SK-N-SH (cell line): ENCODE results near the gene OTOA. TPM values are rescaled to one million over a fixed set of nuclear protein-coding genes. Genes with fewer than 3 reads are reported as not detected.

ENCODE experiments used
- CTCF ChIA-PET: fragments of 300-600, 350-600 bp; formaldehyde crosslinking; extraction: SDS; loops from one replicate; lab custom pipeline; 2021; lab: Yijun Ruan, JAX
- POLR2A ChIA-PET: fragments of 350-600 bp; sonication (Branson Sonifier 250); formaldehyde crosslinking; extraction: SDS; loops from one replicate; lab custom pipeline; 2020; ENCODE audit warnings: antibody characterized with exemption, inconsistent platforms; lab: Yijun Ruan, JAX
- DNase-seq: peaks from one replicate; pipeline ENCODE4 v3.0.0; 2012
- H2AFZ ChIP-seq: fragments of 200-600 bp; sonication (generic); 2 replicates; pipeline ENCODE4 v1.8.1; 2016; ENCODE audit warnings: antibody characterized with exemption, mild to moderate bottlenecking, low read depth
- H3F3A ChIP-seq: fragments of 200-600 bp; sonication (generic); replicated peaks from 2 replicates; pipeline ENCODE3; 2016; ENCODE audit warnings: antibody characterized with exemption, mild to moderate bottlenecking; ENCODE audit not compliant: insufficient read depth
- H3K27ac ChIP-seq, 2 experiments: fragments of 200-500 bp in 1 of 2; fragments of 200-600 bp in 1 of 2; sonication (Bioruptor generic) in 1 of 2; sonication (generic), shearing (Covaris generic) in 1 of 2; 2 replicates each; pipeline versions ENCODE4 v1.5.1 to v1.6.1; 2014 to 2016; ENCODE audit warnings: low read depth in 2 of 2, inconsistent platforms in 1 of 2, low read length in 1 of 2, mild to moderate bottlenecking in 1 of 2, mixed read lengths in 1 of 2
- H3K27me3 ChIP-seq: fragments of 200-600 bp; sonication (generic), shearing (Covaris generic); 2 replicates; pipeline ENCODE4 v1.6.1; 2016; ENCODE audit warnings: mixed run types; ENCODE audit not compliant: insufficient read depth
- H3K36me3 ChIP-seq, 2 experiments: fragments of 200-500 bp in 1 of 2; fragments of 200-600 bp in 1 of 2; sonication (Bioruptor generic) in 1 of 2; sonication (generic) in 1 of 2; replicated peaks in 1 of 2; 2 replicates each; pipeline versions ENCODE3 to v1.5.1; 2014 to 2016; ENCODE audit warnings: low read length in 1 of 2, mild to moderate bottlenecking in 1 of 2; ENCODE audit not compliant: insufficient read depth in 2 of 2, control insufficient read depth in 1 of 2
- H3K4me1 ChIP-seq, 2 experiments: fragments of 200-500 bp in 1 of 2; fragments of 200-600 bp in 1 of 2; sonication (Bioruptor generic) in 1 of 2; sonication (generic), shearing (Covaris generic) in 1 of 2; 2 replicates each; pipeline versions ENCODE4 v1.5.1 to v1.6.1; 2014 to 2016; ENCODE audit warnings: low read depth in 1 of 2, low read length in 1 of 2, mixed run types in 1 of 2; ENCODE audit not compliant: insufficient read depth in 2 of 2, control insufficient read depth in 1 of 2
- H3K4me2 ChIP-seq: fragments of 200-600 bp; sonication (generic), shearing (Covaris generic); 2 replicates; pipeline ENCODE4 v1.6.1; 2017; ENCODE audit warnings: mixed run types
- H3K4me3 ChIP-seq, 2 experiments: fragments of 200-500 bp in 1 of 2; fragments of 200-600 bp in 1 of 2; sonication (Bioruptor generic) in 1 of 2; sonication (generic), shearing (Covaris generic) in 1 of 2; 2 replicates each; pipeline versions ENCODE4 v1.5.1 to v1.8.1; 2014 to 2016; ENCODE audit warnings: low read depth in 2 of 2, inconsistent platforms in 1 of 2, low read length in 1 of 2, mild to moderate bottlenecking in 1 of 2, mixed read lengths in 1 of 2, moderate library complexity in 1 of 2
- H3K79me2 ChIP-seq: fragments of 200-600 bp; sonication (generic); 2 replicates; pipeline ENCODE4 v1.8.1; 2017; ENCODE audit warnings: mild to moderate bottlenecking; ENCODE audit not compliant: insufficient read depth
- H3K9ac ChIP-seq: fragments of 200-600 bp; sonication (generic); 2 replicates; pipeline ENCODE4 v1.6.1; 2017; ENCODE audit warnings: mixed run types
- H3K9me2 ChIP-seq: fragments of 200-600 bp; sonication (generic); 2 replicates; pipeline ENCODE4 v1.6.1; 2017; ENCODE audit warnings: mixed run types
- H3K9me3 ChIP-seq: fragments of 200-600 bp; sonication (generic); 2 replicates; pipeline ENCODE4 v1.6.1; 2017; ENCODE audit warnings: mixed run types, mild to moderate bottlenecking, moderate library complexity
- H4K20me1 ChIP-seq: fragments of 200-600 bp; sonication (generic); 2 replicates; pipeline ENCODE4 v1.6.1; 2017; ENCODE audit warnings: mild to moderate bottlenecking, mixed run types; ENCODE audit not compliant: insufficient read depth
- CTCF ChIP-seq: fragments of 200-600 bp; sonication (generic); IDR thresholded peaks from 2 replicates; pipeline ENCODE4 v1.6.1; 2017; ENCODE audit warnings: antibody characterized with exemption, mild to moderate bottlenecking, moderate library complexity
- EP300 ChIP-seq, 2 experiments: IDR thresholded peaks; 2 replicates each; pipeline versions ENCODE4 v1.4.0 to v1.6.1; 2012; ENCODE audit warnings: borderline replicate concordance in 1 of 2, low read depth in 1 of 2, low read length in 1 of 2
- FOSL2 ChIP-seq: IDR thresholded peaks from 2 replicates; pipeline ENCODE4 v1.4.0; 2012; ENCODE audit warnings: low read depth, mild to moderate bottlenecking, moderate library complexity, borderline replicate concordance
- FOXJ3 ChIP-seq: sonication (generic); formaldehyde crosslinking; IDR thresholded peaks from 2 replicates; pipeline ENCODE4 v1.5.1; 2020; ENCODE audit warnings: mild to moderate bottlenecking, missing genetic modification reagents
- MAX ChIP-seq: IDR thresholded peaks from 2 replicates; pipeline ENCODE4 v1.4.0; 2012; ENCODE audit warnings: low read depth
- MEF2A ChIP-seq: IDR thresholded peaks from 2 replicates; pipeline ENCODE4 v1.4.0; 2012; ENCODE audit warnings: low read depth, borderline replicate concordance
- MXI1 ChIP-seq: IDR thresholded peaks from 2 replicates; pipeline ENCODE4 v1.6.1; 2012; ENCODE audit warnings: mild to moderate bottlenecking, low read depth, low read length, improper control_type of control experiment
- NFIC ChIP-seq: IDR thresholded peaks from 2 replicates; pipeline ENCODE4 v1.4.0; 2012; ENCODE audit warnings: borderline replicate concordance
- PBX3 ChIP-seq: IDR thresholded peaks from 2 replicates; pipeline ENCODE4; 2012
- POLR2AphosphoS5 ChIP-seq: IDR thresholded peaks from 2 replicates; pipeline ENCODE4 v1.6.1; 2012; ENCODE audit warnings: low read depth, low read length
- RCOR1 ChIP-seq: fragments of 150-350 bp; IDR thresholded peaks from 2 replicates; pipeline ENCODE4 v1.6.1; 2017; ENCODE audit warnings: antibody characterized with exemption, low read length
- REST ChIP-seq: IDR thresholded peaks from 2 replicates; pipeline ENCODE4 v1.6.1; 2012; ENCODE audit warnings: mild to moderate bottlenecking, low read depth, low read length, moderate library complexity
- RXRA ChIP-seq: IDR thresholded peaks from 2 replicates; pipeline ENCODE4 v1.4.0; 2012; ENCODE audit warnings: low read depth, mild to moderate bottlenecking, borderline replicate concordance
- SMC3 ChIP-seq: IDR thresholded peaks from 2 replicates; pipeline ENCODE4 v1.6.1; 2012; ENCODE audit warnings: low read depth, low read length, improper control_type of control experiment
- TAF1 ChIP-seq: IDR thresholded peaks from 2 replicates; pipeline ENCODE4 v1.6.1; 2012; ENCODE audit warnings: low read depth, mild to moderate bottlenecking, low read length, moderate library complexity, borderline replicate concordance
- TCF12 ChIP-seq: IDR thresholded peaks from 2 replicates; pipeline ENCODE4 v1.4.0; 2012
- USF2 ChIP-seq: fragments of 150-350 bp; IDR thresholded peaks from 2 replicates; pipeline ENCODE4 v1.6.1; 2017; ENCODE audit warnings: antibody characterized with exemption, low read length, low read depth, borderline replicate concordance
- YY1 ChIP-seq: IDR thresholded peaks from 2 replicates; pipeline ENCODE4 v1.4.0; 2012; ENCODE audit warnings: low read depth, mild to moderate bottlenecking
- ZBTB33 ChIP-seq: IDR thresholded peaks from 2 replicates; pipeline ENCODE4 v1.4.0; 2012; ENCODE audit warnings: low read depth, borderline replicate concordance
- WGBS: methylation state at CpG from one replicate; pipeline ENCODE4 v1.1.6; 2017; ENCODE audit warnings: low lambda C conversion rate; 5-methylcytosine and 5-hydroxymethylcytosine counted together
- polyA plus RNA-seq, 3 experiments: library from polyadenylated mRNA; depleted of rRNA; stranded (reverse); fragments of >200 nt; gene quantifications; 2 replicates each; pipeline ENCODE4 v1.2.3, GENCODE V29; 2012

OTOA gene
- polyA plus RNA-seq, 1 of the 3 experiments (the other 2 are of a cell fraction), result 0.02 TPM

- no peak for DNase-seq
- no peaks in the 10 kb centered on the region for H3K9me2 ChIP-seq
- POLR2A ChIA-PET, result no interaction called here
- H3K36me3 ChIP-seq, result no peaks in the 10 kb centered on the region
- H4K20me1 ChIP-seq, result no peaks in the 10 kb centered on the region
- H3F3A ChIP-seq, result no peaks in the 10 kb centered on the region
- no peaks in the 10 kb centered on the region for H3K79me2 ChIP-seq
- H3K9me3 ChIP-seq, result no peaks in the 10 kb centered on the region
- TF ChIP-seq MEF2A (no peak), POLR2AphosphoS5 (no peak), PBX3 (no peak), TCF12 (no peak), TAF1 (no peak), YY1 (no peak), NFIC (no peak), FOSL2 (no peak), REST (no peak), EP300 (IDR thresholded peaks at IDR 0.05; ENCODE audit: borderline replicate concordance in 1 of 2, low read depth in 1 of 2, low read length in 1 of 2) (no peak), RCOR1 (no peak), SMC3 (no peak)
- TF ChIP-seq, all 33 proteins: peak for 0
- no peak overlapping the region for H3K27ac ChIP-seq
- H3K4me3 ChIP-seq, result no peak overlapping the region
- no peak overlapping the region for H3K9ac ChIP-seq
- 62% methylated on average over 7 of the region's 7 CpGs for WGBS
- no peak overlapping the region for H3K4me2 ChIP-seq
- CTCF ChIA-PET, result no interaction called here
- H3K27me3 ChIP-seq, result no peaks in the 10 kb centered on the region
- no peaks in the 10 kb centered on the region for H3K4me1 ChIP-seq
- H2AFZ ChIP-seq, result no peak overlapping the region
Observed at GRCh38 chr16:21722771-21723455, 59.1 kb downstream of the OTOA start.

GRCh38 chr16:21723532-21723931 is 59.8 kb downstream of the OTOA start:
- POLR2A ChIA-PET, result no interaction called here
- no peak overlapping the region for H3K9ac ChIP-seq
- 32% methylated on average over 2 of the region's 2 CpGs for WGBS
- no peaks in the 10 kb centered on the region for H3K9me3 ChIP-seq
- H3K27me3 ChIP-seq, result no peaks in the 10 kb centered on the region
- CTCF ChIA-PET, result no interaction called here
- no peak overlapping the region for H3K4me3 ChIP-seq
- no peaks in the 10 kb centered on the region for H3K79me2 ChIP-seq
- no peak overlapping the region for H3K4me2 ChIP-seq
- H3K9me2 ChIP-seq, result no peaks in the 10 kb centered on the region
- H4K20me1 ChIP-seq, result no peaks in the 10 kb centered on the region
- no peak overlapping the region for H3K27ac ChIP-seq
- H2AFZ ChIP-seq, result no peak overlapping the region
- DNase-seq, result no peak
- H3F3A ChIP-seq, result no peaks in the 10 kb centered on the region
- H3K4me1 ChIP-seq, result no peaks in the 10 kb centered on the region
- H3K36me3 ChIP-seq, result no peaks in the 10 kb centered on the region
- TF ChIP-seq USF2 (no peak), RXRA (no peak), TAF1 (no peak), FOXJ3 (CRISPR knock-in tag) (no peak), CTCF (no peak), ZBTB33 (no peak), MAX (no peak), MXI1 (no peak)
